Activated CD8-positive, alpha-beta memory T cell treated with anti-CD3 and anti-CD28 coated beads, Interleukin-2, amount 50 U/mL, for 24 hours (primary cell): ENCODE results near the gene ANGPTL8.

Source experiments
- DNase-seq: peaks from one replicate; pipeline ENCODE4 v3.0.0-alpha.2; 2020; ENCODE audit errors: extremely low read depth

The ANGPTL8 gene, protein sequence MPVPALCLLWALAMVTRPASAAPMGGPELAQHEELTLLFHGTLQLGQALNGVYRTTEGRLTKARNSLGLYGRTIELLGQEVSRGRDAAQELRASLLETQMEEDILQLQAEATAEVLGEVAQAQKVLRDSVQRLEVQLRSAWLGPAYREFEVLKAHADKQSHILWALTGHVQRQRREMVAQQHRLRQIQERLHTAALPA

DNA sequence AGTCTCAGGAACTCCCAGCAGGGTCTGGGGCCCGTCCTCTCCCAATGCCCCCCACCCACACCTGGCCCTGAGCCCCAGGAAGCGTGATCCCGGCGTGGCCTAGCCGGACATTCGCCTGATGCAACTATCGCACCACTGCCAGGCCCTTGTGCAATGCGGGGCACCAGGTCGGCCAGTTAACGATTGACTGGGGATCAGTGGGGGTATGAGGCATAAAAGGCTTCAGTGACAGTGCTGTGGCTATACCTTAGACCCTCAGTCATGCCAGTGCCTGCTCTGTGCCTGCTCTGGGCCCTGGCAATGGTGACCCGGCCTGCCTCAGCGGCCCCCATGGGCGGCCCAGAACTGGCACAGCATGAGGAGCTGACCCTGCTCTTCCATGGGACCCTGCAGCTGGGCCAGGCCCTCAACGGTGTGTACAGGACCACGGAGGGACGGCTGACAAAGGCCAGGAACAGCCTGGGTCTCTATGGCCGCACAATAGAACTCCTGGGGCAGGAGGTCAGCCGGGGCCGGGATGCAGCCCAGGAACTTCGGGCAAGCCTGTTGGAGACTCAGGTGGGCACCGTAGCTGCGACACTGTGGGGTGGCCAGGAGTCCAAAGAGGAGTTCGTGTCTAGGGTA is at the start of gene ANGPTL8:
ANGPTL8 (plus strand) TSS at position 243 of the 624 bp plus-strand sequence; CDS start at position 262, 19 bp downstream.
- DNase-seq = no peak

DNA sequence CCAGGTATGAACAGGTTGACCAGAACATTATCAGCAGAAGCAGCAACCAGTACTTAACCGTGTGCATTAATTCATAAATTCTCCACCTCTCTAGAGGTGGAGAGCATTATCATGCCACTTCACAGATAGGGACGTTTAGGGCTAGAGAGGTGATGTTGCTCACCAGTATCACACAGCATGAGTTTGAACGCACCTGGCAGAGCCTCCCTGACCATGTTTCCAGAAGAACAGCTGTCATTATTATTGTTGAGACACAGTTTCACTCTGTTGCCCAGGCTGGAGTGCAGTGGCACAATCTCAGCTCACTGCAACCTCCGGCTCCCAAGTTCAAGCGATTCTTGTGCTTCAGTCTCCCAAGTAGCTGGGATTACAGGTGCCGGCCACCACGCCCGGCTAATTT is 48.9 kb upstream of the ANGPTL8 start:
- no peak for DNase-seq

DNA sequence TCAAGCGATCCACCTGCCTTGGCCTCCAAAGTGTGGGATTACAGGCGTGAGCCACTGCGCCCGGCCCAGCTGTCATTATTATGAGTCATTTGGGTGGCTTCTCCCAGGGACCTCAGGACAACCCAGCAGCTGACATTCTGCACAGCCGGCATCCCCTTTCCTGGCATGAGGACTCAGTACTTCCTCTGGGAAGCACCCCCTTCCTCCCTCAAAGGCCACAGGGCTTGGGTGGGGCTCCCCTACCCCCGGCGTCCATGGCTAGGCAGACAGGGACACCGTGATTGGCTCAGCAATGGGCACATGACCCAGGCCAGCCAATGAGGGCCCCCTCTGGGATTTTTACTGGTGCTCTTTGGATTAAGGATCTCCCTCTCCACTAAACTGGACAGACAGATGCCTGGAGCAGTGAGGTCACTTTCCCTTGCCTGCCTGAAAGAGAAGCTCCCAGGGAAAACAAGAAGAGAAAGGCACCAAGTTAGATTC is 48.1 kb upstream of the ANGPTL8 start:
- no peak for DNase-seq

DNA sequence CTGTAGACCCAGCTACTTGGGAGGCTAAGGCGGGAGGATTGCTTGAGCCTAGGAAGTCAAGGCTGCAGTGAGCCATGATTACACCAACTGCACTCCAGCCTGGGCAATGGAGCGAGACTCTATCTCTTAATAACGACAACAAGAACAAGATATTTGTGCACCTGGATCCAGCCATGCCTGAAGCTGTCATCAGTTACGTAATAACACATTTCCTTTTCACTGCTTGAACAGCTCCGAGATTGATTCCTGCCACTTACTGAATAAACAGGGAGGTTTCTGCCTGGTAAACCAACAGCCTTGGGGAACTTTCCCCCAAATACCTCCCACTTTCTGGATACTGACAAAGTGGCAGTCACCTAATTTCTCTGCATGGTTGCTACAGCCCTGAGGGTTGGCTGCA is 47.5 kb upstream of the ANGPTL8 start:
- DNase-seq = no peak

DNA sequence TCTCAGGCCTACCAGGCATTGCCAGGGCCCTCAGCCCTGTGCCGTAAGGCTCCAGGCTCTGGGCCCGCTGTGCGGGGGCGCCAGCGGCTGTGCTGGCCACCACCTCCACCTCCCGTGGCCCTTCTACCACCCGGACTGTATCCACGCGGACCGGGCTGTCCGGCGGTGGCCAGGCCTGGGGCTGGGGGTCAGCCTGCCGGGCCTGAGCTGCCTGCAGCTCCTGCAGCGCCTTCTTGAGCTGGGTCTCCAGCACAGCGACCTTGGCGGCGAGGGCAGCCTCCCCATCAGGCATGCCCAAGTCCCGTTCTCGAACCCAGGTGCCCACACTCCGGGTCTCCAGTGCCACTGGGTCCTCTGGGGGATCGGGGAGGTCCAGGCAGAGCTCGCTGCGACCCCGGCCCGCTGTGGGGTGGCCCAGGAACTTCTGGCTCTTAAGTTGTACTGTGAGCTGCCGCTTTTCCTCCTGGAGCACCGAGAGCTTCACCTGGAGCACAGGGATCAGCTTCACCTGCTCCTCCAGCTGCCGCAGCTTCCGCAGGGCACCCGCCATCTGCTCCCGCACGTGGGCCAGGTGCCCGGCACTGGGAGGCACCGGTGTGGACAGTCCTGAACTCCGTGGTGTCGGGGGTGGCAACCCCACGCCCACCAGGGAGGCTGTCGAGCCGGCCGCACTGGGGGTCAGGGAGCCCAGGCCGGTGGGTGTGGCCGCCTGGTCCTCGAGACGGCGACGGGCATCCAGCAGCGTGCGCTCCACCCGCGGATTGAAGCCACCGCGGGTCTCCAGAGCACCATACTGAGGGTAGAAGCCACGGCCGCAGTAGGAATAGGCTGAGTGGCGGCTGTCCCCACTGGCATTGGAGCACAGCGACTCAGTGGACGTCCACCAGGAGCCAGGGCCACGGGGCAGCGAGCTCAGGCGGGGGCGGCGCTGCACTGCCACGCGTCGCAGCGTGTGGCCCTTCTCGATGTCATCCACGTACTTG is 46.2 kb upstream of the ANGPTL8 start:
- no peak for DNase-seq

DNA sequence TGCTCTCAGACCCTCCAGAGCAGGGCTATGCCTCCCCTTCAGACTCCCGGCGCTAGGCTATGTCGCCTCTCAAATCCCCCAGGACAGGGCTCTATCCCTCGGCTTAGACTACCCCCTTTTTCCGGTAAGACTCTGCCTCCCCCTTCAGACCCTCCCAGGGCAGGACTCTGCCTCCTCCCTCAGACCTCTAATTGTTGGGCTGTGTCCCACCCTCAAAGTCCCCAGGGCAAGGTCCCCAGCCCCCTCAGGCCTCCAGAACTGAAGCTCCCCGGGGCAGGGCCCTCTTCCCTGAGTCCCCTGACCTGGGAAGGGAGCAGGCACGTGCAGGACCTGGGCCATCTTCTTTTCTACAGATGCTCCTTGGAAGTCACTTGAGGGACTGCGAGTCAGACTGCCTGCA is 45.2 kb upstream of the ANGPTL8 start:
- DNase-seq = no peak

DNA sequence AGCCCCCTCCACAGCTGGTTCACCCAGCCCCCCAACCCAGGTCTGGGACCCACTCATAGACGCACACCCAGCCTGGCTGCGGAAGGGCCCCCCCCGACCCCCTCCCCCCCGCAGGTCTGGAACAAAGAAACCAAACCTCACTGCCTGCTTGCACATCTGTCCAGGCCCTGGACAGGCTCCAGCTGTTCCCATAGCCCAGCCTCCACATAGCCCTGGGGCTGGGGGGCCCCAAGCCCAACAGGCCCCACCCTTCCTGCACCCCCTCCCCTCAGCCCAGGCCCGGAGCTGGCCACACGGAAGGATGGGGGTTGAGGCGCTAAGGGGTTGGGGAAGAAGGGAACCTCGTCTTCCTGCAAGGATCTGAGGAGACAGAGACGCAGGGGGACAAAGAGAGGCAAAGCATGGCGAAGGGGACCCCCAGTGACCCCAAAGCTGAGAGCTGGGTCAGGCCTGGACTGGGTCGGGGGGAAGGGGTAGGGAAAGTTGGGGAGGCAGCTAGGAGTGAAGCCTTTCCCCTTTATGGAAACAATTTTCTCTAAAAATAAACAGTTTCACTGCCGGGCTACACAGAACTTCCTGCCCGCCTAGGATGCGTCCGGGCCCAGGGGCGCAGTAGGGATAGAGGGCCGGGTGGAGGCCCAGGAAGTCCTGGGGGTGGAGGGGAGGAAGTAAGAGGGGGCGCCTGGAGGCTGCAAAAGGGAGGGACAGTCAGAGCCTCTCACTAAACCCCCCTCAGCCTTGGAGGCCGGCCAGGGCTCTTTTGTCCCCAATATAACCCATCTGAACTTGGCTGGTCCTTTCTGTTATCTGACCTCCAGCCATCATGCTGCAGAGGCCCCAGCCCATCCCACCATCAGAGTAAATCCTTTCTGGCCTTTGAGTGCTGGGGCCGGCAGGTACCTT is 44.5 kb upstream of the ANGPTL8 start:
- no peak for DNase-seq

DNA sequence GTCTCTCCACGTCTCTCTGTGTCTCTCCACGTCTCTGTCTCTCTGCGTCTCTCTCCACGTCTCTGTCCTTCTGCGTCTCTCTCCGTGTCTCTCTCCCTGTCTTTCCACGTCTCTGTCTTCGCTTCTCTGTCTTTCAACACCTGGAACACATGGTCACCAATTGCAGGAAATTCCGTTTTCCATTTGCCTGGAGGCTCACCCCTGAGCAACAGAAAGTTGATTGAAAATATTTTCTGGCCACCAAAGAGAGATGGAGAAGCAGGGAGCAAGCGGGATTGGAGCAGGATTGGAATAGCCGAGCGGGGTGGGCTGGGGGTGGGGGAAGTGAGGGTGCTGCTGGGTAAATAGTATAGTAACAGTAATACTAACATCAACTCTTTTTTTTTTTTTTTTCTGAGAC is 43.7 kb upstream of the ANGPTL8 start:
- DNase-seq = no peak

DNA sequence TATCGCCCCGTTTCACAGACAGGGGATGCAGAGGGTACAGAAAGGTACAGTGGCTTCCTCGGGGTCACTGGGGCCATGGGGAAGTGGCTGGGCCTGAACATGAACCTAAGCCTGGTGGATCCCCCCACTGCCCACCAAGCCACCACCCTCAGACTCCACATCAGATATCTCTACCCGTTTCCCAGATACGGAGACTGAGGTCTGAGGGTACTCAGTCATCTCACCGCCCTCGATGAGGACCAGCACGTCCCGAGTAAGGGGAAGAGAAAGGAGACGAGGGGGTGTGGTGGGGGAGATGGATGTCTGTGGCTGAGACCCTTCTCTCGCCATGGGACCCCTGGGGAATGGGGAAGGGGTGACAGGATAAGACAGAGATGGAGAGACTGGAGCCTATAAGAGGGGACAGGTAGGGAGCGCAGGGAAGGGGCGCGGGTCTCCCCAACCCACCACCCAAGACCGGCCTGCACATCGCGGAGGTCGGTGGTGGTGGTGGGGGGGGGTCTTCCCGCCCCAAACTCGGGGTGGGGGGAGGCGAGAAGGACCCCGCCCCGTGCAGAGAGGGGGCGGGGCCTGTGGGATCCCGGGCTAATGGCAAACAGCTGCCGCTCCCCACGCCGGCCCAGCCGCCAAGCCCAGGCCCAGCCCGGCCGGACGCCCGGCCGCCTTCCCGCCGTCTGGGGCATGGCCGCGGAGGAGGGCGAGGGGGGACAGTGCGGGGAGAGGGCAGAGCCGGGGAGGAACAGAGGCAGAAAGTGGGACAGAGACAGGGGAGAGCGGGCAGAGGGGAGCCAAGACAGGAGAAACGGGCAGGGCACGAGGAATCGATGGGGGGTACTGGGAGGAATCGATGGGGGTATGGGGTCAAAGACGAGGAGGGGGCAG is 42.8 kb upstream of the ANGPTL8 start:
- no peak for DNase-seq

DNA sequence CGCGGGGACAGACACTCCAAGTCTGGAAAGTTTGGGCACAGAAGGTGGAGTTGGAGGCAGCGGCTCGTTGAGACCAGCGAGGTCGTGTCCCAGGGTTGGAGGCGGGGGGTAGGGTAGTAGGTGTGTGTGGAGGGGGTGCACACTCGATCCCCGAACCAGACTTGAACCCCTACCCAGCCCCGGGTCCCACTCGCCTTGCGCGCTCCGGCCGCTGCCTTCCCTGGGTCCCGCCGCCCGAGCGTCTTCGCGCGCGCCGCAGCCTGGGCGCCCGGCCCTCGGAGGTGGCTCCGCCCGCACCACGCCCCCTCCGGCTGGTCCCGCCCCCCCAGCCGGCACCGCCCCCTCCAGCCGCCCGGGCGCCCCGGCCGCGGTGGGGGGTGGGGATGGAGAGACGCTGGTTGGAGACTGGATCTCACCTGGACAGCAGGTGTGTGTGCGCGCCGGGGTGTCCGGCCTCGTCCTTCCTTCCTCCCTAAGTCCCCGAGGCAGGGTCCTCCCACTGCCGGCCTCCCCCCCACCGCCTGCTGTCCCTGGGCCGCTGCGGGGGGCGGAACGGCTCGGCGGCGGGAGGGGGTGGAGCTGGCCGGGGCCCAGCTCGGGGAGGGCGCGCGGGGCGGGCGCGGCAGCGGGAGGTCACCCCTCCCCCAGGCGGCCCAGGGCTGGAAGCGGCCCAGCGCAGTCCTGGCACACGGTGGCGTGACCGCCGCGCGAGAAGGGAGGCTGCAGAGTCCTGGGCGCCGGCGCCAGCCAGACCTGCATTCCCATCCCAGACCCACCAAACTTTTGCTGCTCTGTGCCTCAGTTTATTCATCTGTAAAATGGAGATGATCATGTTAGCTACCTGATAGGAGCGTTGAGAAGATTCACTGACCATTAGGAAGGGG is 41.9 kb upstream of the ANGPTL8 start, which contains the start of gene KANK2:
KANK2 (minus strand) TSS at position 255 of the 884 bp plus-strand sequence. CDS start 3,034 bp downstream, outside the sequence.
- DNase-seq = peak; percentile 19

DNA sequence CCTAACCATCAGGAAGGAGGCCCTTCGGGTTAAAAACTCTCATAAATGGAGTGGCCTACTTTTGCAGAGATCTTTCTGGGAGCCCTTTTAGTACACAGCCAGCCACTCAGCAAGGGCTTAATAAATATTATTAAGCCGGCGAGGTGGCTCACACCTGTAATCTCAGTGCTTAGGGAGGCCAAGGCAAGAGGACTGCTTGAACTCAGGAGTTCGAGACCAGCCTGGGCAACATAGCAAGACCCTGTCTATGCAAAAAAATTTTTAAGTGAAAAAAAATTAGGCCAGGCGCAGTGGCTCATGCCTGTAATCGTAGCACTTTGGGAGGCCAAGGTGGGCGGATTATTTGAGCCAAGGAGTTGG is 41.3 kb upstream of the ANGPTL8 start:
- DNase-seq = no peak

DNA sequence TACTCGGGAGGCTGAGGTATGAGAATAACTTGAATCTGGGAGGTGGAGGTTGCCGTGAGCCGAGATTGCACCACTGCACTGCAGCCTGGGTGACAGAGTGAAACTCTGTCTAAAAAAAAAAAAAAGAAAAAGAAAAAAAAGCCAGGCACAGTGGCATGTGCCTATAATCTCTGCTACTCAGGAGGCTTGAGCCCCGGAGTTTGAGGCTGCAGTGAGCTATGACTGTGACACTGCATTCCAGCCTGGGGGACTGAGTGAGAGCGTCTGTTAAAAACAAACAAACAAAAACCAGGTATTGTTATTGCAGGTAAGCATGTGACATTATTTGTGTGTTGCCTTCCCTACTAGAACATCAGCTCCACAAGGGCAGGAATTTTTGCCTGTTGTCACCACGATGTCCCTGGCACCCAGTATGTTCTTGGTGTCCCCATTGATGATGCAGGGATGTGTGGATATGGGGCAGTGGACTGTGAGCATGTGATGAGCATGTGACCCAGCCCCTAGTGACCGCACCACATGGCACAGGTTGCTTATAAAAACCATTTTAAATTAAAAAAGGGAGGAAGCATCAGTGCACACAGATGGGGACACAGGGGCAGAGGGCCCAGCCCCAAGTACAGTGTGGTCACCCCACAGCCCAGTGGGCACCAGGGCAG is 40.5 kb upstream of the ANGPTL8 start:
- DNase-seq = no peak

DNA sequence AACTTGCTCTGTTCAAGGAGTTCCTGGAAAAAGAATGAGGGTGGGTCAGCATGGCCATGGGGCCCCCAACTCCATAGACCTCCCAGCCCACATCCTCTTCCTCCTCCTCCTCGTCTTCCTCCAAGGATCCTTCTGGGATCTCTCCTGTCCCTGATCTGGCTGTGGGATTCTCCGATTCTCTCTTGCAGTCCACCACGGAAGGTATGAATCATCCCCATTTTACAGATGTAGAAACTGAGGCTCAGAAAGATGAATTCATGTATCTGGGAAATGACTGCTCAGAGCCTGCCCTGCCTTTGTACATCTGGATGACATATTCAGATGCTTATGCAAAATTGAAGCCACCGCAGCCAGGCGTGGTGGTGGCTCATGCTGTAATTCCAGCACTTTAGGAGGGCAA is 39.9 kb upstream of the ANGPTL8 start:
- no peak for DNase-seq

DNA sequence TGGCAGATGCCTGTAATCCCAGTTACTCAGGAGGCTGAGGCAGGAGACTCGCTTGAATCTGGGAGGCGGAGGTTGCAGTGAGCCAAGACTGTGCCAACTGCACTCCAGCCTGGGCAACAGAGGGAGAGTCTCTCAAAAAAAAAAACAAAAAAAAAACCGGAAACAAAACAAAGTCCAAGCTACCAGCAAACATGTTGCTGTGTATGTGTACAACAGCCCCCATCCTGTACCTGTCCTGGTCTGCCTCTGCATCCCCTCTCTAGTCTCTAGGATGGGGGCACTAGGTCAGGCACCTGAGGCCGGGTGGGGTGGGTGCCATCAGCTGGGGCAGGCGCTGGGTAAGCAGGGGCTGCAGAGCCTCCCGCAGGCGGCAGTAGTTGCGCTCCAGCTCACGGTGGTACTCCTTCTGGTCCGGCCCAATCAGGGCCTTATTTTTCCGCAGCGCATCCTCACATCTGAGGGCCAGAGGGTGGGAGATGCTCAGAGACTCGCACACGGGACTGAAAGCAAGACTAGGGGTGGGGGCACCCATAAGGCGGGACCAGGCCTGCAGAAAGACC is 39.3 kb upstream of the ANGPTL8 start:
- no peak for DNase-seq

DNA sequence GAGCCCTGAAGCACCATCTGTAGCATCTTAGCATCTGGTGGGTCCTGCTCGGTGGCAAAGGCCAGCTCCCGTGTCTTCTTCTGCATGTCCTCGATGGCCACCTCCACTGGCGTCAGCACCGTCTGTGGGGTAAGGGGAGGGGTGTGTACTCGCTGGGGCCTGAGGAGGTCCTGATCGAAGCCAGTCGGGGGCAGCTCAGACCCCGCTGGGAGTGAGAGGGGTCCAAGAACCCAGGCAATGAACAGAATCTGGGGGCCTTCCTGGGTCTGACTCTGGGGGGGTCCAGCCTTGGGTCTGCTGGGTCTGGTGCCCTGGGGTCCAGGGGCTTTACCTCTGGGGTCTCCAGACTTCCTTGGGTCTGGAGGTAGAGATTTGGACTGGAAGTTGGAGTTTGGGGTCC is 38.5 kb upstream of the ANGPTL8 start:
- DNase-seq = no peak

DNA sequence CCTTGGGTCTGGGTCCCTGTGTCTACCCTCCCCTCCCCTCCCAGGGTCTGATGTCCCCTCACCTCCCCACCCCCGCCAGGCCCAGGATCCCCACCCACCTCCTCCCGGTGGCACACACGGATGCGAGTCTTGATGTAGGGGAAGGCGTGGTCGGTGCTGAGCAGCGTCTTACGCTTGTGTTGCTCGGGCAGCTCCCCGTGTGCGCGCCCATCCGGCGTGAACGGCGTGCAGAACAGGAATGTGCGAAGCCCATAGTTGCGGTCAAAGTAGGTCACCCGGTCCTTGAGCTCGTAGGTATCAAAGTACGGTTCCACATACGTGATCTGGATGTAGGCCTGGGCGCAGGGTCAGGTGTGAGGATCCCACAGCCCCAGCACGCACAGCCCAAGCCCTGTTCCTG is 37.6 kb upstream of the ANGPTL8 start:
- no peak for DNase-seq

DNA sequence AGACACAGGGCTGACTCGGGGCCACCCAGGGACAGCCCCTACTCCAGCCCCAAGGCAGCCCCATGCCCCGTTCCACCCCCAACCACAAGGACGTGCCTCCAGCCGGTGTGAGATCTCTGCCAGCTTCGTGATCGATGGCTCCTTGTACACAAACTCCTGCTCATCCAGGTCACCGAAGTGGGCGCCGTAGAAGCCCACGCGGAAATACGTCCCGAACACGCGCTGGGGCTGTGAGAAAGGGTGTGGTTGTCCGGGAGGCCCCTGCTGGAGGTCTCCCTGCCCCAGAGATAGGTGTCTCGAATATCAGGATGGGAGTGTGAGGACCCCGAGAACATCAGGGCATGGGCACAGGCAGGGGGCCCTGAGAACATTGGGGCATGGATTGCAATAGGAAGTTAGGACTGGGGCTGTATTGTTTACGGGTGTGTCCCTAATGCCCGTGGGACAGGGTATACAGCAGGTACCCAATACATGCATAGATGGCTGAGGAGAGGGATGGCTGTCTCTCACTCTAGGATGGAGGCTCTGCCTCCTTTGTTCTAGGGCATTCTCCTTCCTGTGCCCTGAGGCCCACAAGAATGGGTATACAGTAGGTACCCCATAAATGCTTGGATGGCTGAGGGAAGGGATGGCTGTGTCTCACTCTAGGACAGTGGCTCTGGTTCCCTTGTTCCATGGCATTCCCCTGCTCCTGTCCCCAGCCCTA is 36.8 kb upstream of the ANGPTL8 start:
- DNase-seq = no peak
